NK-92 treated with Interleukin-12 subunit alpha and Interleukin-12 subunit beta, amount 100 ng/mL, for 24 hours (cell line): ENCODE data around the gene MERTK.
"Not testable (repeated sequence)": the region's sequence is repeated elsewhere in the genome, so short reads cannot be mapped to it uniquely, and the experiment has no call there.

ENCODE experiments used
- DNase-seq: peaks from one replicate; lab custom pipeline; 2025; lab: John Stamatoyannopoulos, UW

Gene MERTK

GRCh38 chr2:111946294-111947114 lies 48.1 kb downstream of the MERTK start:
- DNase-seq: no peak

DNA sequence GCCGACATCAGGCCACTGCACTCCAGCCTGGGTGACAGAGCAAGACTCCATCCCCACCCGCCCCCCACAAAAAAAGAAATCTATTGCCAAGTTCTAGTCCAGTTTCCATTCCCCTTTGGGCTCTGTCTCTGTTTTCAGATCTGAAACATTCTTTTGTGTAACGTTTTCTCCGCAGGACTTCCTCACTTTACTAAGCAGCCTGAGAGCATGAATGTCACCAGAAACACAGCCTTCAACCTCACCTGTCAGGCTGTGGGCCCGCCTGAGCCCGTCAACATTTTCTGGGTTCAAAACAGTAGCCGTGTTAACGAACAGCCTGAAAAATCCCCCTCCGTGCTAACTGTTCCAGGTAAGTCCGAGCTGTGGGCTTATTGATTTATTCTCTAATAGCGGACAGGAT lies 48.8 kb downstream of the MERTK start:
- DNase-seq: no peak

- DNase-seq: no peak
These were observed 50.4 kb downstream of the MERTK start for GRCh38 chr2:111948832-111949231.

GRCh38 chr2:111950236-111950635 lies 51.8 kb downstream of the MERTK start:
- no peak for DNase-seq

DNA sequence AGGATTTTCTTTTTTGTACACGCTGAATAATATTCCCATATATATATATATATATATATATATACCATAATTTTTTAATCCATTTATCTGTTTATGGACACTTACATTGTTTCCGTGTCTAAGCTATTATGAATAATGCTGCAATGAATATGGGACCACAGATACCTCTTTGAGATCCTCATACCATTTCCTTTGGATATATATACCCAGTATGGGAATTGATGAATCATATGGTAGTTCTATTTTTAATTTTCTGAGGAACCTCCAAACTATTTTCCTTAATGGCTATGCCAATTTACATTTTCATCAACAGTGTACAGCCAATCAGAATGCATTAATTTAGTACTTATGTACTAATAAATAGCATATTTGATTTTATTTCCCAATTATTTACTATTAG lies 53.1 kb downstream of the MERTK start:
- DNase-seq: no peak

DNA sequence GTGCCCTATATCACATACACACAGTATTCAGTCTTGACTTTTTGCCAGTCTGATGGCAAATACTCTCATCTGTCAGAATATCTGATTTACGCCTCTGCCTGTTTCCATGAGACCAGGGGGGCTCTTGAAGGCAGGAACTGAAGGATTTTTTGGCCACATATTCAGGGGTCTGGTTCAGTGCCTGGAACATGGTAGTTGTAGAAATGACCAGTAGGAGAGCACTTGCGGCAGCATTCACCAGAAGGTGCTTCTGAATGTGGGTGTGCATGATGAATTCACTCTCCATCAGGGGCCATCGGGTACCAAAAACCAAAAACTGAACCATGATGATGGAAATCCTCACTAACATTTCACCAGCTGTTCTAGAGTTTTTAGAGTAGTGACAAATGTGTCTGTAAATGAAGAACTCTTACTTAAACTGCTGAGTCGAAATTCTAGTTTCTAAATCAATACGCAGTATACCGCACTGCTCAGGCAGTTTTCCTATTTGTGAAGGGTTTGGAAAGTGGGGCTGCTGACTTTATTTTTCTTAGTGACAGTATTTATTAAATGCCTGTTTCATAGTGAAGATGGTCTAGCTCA lies 54.6 kb downstream of the MERTK start:
- DNase-seq: no peak

- DNase-seq: no peak
These were observed 56.4 kb downstream of the MERTK start for GRCh38 chr2:111954602-111955332.

DNA sequence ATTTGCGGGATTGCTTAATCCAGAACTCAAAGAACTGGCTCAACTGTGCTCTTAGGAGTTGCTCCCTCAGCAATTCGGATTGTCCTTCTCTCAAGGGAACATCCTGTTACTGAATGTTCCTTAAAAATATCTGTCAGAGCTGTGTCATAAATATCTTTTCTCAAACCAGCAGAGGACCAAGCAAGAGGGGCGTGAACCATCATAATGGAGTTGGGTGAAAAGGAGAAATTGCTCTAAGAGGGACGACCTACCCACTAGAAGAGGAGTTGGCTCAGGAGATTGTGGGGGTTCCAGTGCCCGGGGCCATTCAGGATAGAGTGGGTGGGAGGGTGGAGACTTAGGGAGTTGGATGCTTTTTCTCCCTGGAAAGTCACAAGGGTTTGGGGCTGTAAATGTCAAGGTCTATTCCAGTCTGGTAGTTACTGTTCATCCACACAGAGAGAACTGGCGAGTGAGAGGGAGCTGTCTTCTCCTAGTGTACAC lies 59.5 kb downstream of the MERTK start:
- DNase-seq: no peak

GRCh38 chr2:111958901-111959300 lies 60.5 kb downstream of the MERTK start:
- DNase-seq: no peak

DNA sequence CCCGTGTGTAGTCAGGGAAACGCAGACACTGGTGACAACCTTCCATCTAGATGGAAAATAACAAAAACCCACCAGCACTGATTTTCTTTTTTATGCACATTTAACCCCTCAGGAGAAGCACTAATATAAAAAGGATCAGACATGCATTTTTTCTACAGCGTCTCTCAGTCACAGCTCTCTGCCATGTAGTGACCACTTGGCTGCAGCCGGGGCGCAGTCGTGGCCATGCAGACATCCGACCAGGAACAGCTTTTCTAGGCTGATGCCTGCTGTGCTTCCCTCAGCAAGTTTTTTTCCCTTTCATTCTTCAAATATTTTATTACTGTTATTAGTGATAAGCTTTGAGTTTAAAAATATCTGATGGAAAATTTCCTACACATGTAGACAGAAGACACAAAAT lies 63.3 kb downstream of the MERTK start:
- no peak for DNase-seq

DNA sequence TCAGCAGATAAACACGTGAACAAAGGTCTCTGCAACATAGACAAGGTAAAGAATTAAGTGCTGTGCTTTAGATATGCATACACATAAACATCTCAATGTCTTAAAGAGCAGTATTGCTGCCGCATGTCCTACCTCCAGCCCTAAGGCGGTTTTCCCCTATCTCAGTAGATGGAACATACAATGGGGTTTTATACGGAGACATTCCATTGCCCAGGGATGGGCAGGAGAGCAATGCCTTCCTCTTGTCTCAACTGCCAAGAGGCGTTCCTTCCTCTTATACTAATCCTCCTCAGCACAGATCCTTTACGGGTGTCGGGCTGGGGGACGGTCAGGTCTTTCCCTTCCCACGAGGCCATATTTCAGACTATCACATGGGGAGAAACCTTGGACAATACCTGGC lies 64.7 kb downstream of the MERTK start:
- DNase-seq: not testable (repeated sequence)

- DNase-seq: not testable (repeated sequence)
These were observed 65.1 kb downstream of the MERTK start for GRCh38 chr2:111963508-111963907.

GRCh38 chr2:111965062-111965461 lies 66.7 kb downstream of the MERTK start:
- no peak for DNase-seq

- DNase-seq: no peak
These were observed 67.8 kb downstream of the MERTK start for GRCh38 chr2:111966241-111966640.

- no peak for DNase-seq
These were observed 68.6 kb downstream of the MERTK start for GRCh38 chr2:111967018-111967417.

- no peak for DNase-seq
These were observed 72.0 kb downstream of the MERTK start for GRCh38 chr2:111970453-111970852.

DNA sequence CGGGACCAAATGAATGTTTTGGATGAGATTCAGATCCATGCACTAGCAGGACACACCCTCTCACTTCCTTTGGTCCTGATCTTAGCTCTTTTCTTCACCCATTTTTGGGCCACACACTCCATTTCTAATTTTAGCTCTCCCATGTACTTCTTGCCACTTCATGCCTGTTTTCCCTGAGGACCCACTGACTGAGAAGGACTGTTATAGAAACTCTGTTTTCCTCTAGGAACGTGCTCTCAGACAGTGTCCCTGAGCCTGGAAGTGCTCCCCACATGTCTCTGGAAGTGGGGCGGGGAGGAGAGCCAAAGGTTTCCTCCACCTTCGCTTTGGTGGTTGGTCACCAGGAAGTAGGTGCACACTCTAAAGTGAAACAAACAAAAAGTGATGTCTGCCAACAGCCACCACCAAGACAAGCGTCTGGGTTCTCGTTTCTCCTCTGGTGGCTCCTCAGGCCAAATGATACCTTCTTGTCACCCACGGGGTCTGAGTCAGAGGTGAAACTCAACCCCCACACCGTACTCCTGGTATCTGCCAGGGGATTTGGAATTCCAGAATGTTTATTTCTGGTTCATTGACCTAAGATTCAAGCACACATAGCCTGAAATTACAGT lies 74.7 kb downstream of the MERTK start:
- DNase-seq: no peak

GRCh38 chr2:111973701-111974100 lies 75.3 kb downstream of the MERTK start:
- no peak for DNase-seq

DNA sequence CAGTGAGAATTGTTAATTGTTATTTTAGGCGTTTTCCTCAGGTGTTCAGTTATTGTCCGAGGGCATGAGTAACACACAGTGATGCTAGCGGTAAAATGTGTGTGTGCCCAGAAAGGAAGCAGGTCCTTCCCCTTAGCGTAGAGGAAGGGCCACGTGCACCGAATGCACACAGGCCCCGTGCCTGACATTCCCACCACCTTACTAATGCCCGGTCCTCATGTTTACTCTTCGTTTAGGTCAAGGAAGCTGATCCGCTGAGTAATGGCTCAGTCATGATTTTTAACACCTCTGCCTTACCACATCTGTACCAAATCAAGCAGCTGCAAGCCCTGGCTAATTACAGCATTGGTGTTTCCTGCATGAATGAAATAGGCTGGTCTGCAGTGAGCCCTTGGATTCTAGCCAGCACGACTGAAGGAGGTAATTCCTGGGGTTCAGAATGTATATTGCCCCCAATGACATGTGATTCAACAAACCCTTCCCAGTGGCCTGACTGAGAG lies 76.7 kb downstream of the MERTK start:
- no peak for DNase-seq

DNA sequence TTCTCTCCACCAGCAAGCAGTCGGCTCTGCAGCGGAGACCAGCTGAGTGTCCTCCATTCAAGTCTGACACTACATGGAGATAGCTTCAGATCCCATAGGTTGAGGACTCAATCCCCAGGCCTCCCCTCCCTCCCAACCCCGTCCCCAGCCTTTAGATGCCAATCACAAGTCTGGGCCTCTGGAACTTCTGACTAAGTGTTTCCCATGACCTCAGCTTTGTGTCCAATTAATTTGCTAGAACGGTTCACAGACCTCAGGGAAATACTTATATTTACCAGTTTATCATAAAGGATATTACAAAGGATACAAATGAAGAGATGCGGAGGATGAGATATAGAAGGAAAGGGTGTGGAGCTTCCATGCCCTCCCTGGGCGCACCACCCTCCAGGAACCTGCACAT lies 77.4 kb downstream of the MERTK start:
- no peak for DNase-seq

DNA sequence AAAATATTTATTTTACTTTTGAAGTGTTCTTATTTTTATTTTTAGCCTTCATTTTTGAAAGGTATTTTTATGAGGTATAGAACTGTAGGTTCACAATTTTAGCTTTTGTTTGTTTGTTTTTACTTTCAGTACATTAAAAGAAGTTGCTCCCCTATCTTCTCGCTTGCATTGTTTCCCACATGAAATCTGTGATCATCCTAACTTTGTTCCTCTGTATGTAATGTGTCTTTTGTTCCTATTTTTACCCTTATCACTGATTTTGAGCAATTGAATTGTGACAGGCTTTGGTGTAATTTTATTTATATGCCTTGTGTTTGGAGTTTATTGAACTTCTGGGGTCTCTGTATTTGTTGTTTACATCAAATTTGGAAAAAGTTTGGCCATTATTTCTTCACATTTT lies 78.8 kb downstream of the MERTK start:
- no peak for DNase-seq

GRCh38 chr2:111978452-111979170 lies 80.2 kb downstream of the MERTK start:
- DNase-seq: no peak
